A673 (cell line): ENCODE data around the gene B3GALNT2. TPM values are rescaled to one million over a fixed set of nuclear protein-coding genes. Genes with fewer than 3 reads are reported as not detected.

Experiments
- BruUV-seq: library from RNA; stranded (reverse); fragments of 400-500 nt; replicated peaks from 2 replicates; lab custom pipeline; 2021; lab: Mats Ljungman, UMichigan
- CTCF ChIA-PET: fragments of 300-600 bp; sonication (Branson Sonifier 250); formaldehyde crosslinking; loops from one replicate; lab custom pipeline; 2022; ENCODE audit warnings: antibody characterized with exemption; lab: Charles Lee
- POLR2A ChIA-PET: fragments of 300-600 bp; sonication (Branson Sonifier 250); formaldehyde crosslinking; loops from one replicate; lab custom pipeline; 2022; ENCODE audit warnings: antibody characterized with exemption; ENCODE audit not compliant: low non-redundant PET; lab: Charles Lee
- DNase-seq: peaks from one replicate; pipeline ENCODE4 v3.0.0-alpha.2; 2015; ENCODE audit warnings: low spot score
- H3K27ac ChIP-seq: fragments of 200-600 bp; sonication (generic); 2 replicates; pipeline ENCODE4 v1.5.1; 2016; ENCODE audit warnings: mixed run types, low read depth, mild to moderate bottlenecking, mixed read lengths, antibody characterized with exemption, low read length; ENCODE audit not compliant: poor library complexity, severe bottlenecking
- H3K27me3 ChIP-seq: fragments of 200-600 bp; sonication (generic); replicated peaks from 2 replicates; pipeline ENCODE4 v1.6.1; 2017; ENCODE audit warnings: mixed run types, low read depth, mild to moderate bottlenecking, mixed read lengths, antibody characterized with exemption, low read length; ENCODE audit not compliant: insufficient read depth, poor library complexity
- H3K36me3 ChIP-seq: fragments of 200-600 bp; sonication (generic); 2 replicates; pipeline ENCODE4 v1.6.1; 2016; ENCODE audit warnings: mixed run types, mild to moderate bottlenecking, mixed read lengths, antibody characterized with exemption, low read length; ENCODE audit not compliant: insufficient read depth, poor library complexity, severe bottlenecking
- H3K4me1 ChIP-seq: fragments of 200-600 bp; sonication (generic); 2 replicates; pipeline ENCODE4 v1.6.1; 2017; ENCODE audit warnings: mixed run types, mild to moderate bottlenecking, mixed read lengths, antibody characterized with exemption, low read length; ENCODE audit not compliant: insufficient read depth, poor library complexity, severe bottlenecking
- H3K4me3 ChIP-seq: fragments of 200-600 bp; sonication (generic); 2 replicates; pipeline ENCODE4 v1.5.1; 2016; ENCODE audit warnings: low read depth, mixed run types, mild to moderate bottlenecking, mixed read lengths, low read length; ENCODE audit not compliant: poor library complexity, severe bottlenecking
- H3K9me3 ChIP-seq: fragments of 200-600 bp; sonication (generic); 2 replicates; pipeline ENCODE4 v1.6.1; 2016; ENCODE audit warnings: mixed run types, low read depth, mild to moderate bottlenecking, mixed read lengths, antibody characterized with exemption, low read length; ENCODE audit not compliant: poor library complexity, severe bottlenecking
- EZH2 ChIP-seq: fragments of 200-600 bp; sonication (generic); IDR thresholded peaks from 2 replicates; pipeline ENCODE4 v1.6.1; 2017; ENCODE audit warnings: borderline replicate concordance, low read depth, mild to moderate bottlenecking, mixed read lengths, antibody characterized with exemption, low read length; ENCODE audit not compliant: poor library complexity, severe bottlenecking
- intact Hi-C: fragments of 100-400 bp; cut with micrococcal nuclease; formaldehyde crosslinking; loops from one replicate; pipeline ENCODE4 v1.10.0; 2022; ENCODE audit not compliant: unreplicated experiment
- total RNA-seq: library from RNA; stranded (reverse); gene quantifications from 2 replicates; pipeline ENCODE4 v1.2.3, GENCODE V29; 2021
- TF ChIP-seq, protein P1 (sequence below): fragments of 300-800, 200-600 bp; sonication (generic); conservative IDR thresholded peaks from 2 replicates; pipeline ENCODE4 v1.5.1; 2017; ENCODE audit warnings: low read depth, mild to moderate bottlenecking, antibody characterized with exemption, low read length, moderate library complexity, mixed read lengths

The B3GALNT2 gene
- total RNA-seq, 1 experiment from 2014 or later, result 18.6 TPM

DNA sequence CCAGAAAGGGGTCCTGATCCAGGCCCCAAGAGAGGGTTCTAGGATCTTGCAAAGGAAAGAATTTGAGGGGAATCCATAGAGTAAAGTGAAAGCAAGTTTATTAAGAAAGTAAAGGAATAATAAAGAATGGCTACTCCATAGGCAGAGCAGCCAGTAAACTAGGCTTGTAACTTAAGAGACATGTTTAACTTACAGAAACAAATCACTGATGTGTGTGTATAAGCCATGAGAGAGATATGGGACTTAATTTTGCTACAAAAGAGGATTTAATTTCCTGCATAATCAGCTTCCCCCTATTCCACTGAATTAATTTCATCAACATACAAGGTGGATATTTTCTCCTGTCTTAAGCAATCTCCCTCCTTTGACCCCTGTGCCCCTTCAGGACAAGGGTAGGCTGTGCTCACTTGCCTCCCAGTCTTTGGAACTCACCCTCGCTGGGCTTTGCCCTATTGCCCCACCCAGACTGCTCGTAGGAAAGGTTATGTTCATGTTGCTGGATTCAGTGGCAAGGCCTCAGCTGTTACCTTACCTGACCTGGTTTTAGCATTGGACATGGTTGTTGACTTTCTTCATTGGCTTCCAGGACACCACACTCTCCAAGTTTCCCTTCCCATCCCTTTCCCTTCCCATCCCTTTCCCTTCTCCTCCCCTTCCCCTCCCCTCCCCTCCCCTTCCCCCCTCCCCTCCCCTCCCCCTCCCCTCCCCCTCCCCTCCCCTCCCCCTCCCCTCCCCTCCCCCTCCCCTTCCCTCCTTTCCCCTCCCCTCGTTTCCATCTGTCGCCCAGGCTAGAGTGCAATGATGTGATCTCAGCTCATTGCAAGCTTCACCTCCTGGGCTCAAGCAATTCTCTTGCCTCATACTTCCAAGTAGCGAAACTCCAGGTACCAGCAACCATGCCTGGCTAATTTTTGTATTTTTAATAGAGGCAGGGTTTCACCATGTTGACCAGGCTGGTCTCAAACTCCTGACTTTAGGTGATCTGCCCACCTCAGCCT, 92.5 kb downstream of the B3GALNT2 start:
- Histone ChIP-seq H3K9me3 (no peaks in the 10 kb centered on the region), H3K27ac (no peak overlapping the region), H3K36me3 (no peaks in the 10 kb centered on the region), H3K27me3 (no peaks in the 10 kb centered on the region), H3K4me3 (no peak overlapping the region), H3K4me1 (no peaks in the 10 kb centered on the region)
- no peak for DNase-seq
- intact Hi-C loops, result loop anchor here (10.0 kb wide), 1 partner anchor 1297 kb away; no protein-coding TSS in a partner anchor
- BruUV-seq, result no TSS peak
- CTCF ChIA-PET, result no interaction called here
- POLR2A ChIA-PET, result no interaction called here
- TF ChIP-seq, protein P1, sequence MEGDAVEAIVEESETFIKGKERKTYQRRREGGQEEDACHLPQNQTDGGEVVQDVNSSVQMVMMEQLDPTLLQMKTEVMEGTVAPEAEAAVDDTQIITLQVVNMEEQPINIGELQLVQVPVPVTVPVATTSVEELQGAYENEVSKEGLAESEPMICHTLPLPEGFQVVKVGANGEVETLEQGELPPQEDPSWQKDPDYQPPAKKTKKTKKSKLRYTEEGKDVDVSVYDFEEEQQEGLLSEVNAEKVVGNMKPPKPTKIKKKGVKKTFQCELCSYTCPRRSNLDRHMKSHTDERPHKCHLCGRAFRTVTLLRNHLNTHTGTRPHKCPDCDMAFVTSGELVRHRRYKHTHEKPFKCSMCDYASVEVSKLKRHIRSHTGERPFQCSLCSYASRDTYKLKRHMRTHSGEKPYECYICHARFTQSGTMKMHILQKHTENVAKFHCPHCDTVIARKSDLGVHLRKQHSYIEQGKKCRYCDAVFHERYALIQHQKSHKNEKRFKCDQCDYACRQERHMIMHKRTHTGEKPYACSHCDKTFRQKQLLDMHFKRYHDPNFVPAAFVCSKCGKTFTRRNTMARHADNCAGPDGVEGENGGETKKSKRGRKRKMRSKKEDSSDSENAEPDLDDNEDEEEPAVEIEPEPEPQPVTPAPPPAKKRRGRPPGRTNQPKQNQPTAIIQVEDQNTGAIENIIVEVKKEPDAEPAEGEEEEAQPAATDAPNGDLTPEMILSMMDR, result no peak
- TF ChIP-seq EZH2, result no peak

DNA sequence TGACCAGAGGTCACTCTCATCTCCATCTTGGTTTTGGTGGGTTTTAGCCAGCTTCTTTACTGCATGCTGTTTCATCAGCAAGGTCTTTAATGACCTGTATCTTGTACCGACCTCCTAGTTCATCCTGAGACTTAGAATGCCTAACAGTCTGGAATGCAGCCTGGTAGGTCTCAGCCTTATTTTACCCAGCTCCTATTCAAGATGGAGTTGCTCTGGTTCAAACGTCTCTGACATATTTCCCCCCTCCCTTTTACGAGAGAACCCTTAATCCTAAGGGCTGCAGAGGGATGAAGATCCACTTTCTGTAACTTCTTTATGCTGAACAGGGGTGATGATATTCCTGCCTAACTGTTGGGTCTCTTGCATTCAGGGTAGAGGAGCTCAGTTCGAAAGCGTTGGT, 93.8 kb downstream of the B3GALNT2 start:
- CTCF ChIA-PET, result no interaction called here
- Histone ChIP-seq H3K9me3 (no peaks in the 10 kb centered on the region), H3K4me1 (no peaks in the 10 kb centered on the region), H3K4me3 (no peak overlapping the region), H3K36me3 (no peaks in the 10 kb centered on the region), H3K27ac (no peak overlapping the region), H3K27me3 (no peaks in the 10 kb centered on the region)
- intact Hi-C loops, result loop anchor here (10.0 kb wide), 1 partner anchor 1296 kb away; no protein-coding TSS in a partner anchor
- BruUV-seq, result no TSS peak
- TF ChIP-seq, protein P1, result no peak
- no peak for TF ChIP-seq EZH2
- POLR2A ChIA-PET, result no interaction called here
- DNase-seq, result no peak

DNA sequence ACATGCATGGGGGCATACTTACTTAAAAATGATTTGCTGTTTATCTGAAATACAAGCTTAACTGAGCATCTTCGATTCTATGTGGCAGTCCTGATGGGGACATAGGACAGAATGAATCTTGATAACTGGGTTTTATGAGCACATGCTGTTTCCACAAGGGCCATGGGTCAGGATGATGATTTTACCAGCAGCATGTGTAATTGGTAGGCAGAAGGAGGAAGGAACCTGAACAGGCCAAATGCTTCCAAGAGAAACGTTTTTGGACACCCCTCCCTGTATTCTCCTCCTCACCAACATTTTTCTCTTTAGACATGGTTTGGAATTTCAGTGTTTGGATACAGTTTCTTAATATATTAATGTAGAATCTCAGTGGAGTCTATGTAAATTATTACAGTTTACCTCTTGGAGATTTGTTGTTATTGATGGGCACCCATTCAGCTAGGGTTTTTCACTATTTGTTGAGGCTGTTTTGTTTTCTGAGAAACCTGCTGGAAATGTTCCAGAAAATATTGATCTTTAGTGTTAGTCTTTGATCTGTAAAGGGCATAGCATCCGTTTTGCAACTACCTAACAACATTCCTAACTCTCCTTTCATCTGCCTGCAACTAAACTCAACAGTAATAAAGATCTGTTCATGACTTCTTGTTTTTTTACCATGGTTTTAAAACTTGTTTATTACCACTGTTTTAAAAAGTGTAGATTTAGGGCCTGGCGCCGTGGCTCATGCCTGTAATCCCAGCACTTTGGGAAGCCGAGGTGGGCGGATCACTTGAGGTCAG, 95.0 kb downstream of the B3GALNT2 start:
- H3K4me3 ChIP-seq, result no peak overlapping the region
- no peaks in the 10 kb centered on the region for H3K9me3 ChIP-seq
- DNase-seq, result no peak
- no peaks in the 10 kb centered on the region for H3K36me3 ChIP-seq
- TF ChIP-seq, protein P1, result no peak
- TF ChIP-seq EZH2, result no peak
- H3K27me3 ChIP-seq, result no peaks in the 10 kb centered on the region
- CTCF ChIA-PET, result interaction anchor here (0.6 kb wide), 1 partner anchor 95 kb away, joined by 3 read pairs; the partner anchor contains the start of gene B3GALNT2
- POLR2A ChIA-PET, result no interaction called here
- no TSS peak for BruUV-seq
- intact Hi-C loops, result no loop called here
- no peaks in the 10 kb centered on the region for H3K4me1 ChIP-seq
- no peak overlapping the region for H3K27ac ChIP-seq
